Measurements from ENCODE around the gene EBF4.

DNA sequence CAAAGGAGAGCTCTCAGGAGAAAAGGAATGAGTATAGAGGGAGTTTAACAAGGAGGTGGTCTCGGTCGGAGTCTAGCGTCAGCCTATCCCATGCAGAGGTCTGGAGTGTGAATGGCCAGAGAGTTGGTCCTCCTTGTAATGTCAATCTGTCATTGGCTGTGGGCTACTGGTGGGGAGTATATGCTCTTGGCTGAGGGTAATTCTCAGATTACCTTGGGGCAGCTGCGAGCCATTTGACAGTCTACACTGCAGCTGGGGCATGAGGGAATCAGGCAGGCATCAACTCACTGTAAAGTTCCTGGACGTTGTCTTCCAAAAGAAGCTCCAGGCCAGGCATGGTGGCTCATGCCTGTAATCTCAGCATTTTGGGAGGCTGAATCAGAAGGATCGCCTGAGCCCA is 48.1 kb downstream of the EBF4 start:
- TF ChIP-seq, protein P1, sequence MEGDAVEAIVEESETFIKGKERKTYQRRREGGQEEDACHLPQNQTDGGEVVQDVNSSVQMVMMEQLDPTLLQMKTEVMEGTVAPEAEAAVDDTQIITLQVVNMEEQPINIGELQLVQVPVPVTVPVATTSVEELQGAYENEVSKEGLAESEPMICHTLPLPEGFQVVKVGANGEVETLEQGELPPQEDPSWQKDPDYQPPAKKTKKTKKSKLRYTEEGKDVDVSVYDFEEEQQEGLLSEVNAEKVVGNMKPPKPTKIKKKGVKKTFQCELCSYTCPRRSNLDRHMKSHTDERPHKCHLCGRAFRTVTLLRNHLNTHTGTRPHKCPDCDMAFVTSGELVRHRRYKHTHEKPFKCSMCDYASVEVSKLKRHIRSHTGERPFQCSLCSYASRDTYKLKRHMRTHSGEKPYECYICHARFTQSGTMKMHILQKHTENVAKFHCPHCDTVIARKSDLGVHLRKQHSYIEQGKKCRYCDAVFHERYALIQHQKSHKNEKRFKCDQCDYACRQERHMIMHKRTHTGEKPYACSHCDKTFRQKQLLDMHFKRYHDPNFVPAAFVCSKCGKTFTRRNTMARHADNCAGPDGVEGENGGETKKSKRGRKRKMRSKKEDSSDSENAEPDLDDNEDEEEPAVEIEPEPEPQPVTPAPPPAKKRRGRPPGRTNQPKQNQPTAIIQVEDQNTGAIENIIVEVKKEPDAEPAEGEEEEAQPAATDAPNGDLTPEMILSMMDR (IDR thresholded peaks at IDR 0.05; ENCODE audit: low read depth, low read length), result no peak
- TF ChIP-seq EZH2phosphoT487 (IDR thresholded peaks at IDR 0.05; ENCODE audit: low read depth), result no peak
